Measurements from ENCODE around the gene FAM9C.

Gene FAM9C

DNA sequence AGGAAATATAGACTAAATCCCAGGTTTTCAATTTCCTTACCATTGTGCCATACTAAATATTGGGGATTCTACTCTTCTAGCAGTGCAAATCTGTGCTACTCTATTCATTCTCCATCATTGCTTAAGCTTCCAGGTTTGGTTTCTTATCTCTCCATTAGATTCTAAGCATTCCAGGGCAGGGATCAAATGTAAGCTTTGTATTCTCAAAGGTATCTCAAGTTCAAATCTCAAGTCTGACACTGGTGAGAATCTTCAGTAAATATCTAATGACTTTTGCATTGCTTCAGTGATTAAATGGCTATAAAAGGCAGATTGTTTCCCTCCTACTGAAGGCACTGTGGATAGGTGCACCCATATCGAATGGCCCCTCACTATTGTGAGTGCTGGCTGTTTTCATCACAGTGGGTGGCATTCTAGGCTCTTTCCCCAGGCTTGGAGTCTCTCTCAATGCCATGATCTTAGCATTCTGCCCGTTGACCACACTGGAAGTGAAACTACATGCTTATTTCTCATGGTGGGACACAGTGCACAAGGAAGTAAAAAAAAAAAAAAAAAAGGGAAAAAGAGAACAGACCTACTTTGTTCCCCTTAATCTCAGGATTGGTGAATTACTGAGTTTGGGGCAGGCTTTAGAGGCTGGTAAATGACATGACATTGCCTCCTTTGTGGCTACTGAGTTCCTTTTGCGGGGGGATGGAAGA, 28.7 kb downstream of the FAM9C start:
- in situ Hi-C loops (cut with MboI; ENCODE audit: low sequenced_read_pairs) = no loop called here
- Histone ChIP-seq H3K27me3 (ENCODE audit: low read depth) (peaks cover 3% of the 10 kb centered on the region; the same call in 1 of the 2 replicates), H3K9me3 (no peaks in the 10 kb centered on the region), H3K4me1 (peaks cover 7% of the 10 kb centered on the region), H3K36me3 (replicated peaks) (no peaks in the 10 kb centered on the region), H3K4me3 (no peak overlapping the region)
- DNase-seq (ENCODE audit: low spot score in 2 of 2) = no peak

DNA sequence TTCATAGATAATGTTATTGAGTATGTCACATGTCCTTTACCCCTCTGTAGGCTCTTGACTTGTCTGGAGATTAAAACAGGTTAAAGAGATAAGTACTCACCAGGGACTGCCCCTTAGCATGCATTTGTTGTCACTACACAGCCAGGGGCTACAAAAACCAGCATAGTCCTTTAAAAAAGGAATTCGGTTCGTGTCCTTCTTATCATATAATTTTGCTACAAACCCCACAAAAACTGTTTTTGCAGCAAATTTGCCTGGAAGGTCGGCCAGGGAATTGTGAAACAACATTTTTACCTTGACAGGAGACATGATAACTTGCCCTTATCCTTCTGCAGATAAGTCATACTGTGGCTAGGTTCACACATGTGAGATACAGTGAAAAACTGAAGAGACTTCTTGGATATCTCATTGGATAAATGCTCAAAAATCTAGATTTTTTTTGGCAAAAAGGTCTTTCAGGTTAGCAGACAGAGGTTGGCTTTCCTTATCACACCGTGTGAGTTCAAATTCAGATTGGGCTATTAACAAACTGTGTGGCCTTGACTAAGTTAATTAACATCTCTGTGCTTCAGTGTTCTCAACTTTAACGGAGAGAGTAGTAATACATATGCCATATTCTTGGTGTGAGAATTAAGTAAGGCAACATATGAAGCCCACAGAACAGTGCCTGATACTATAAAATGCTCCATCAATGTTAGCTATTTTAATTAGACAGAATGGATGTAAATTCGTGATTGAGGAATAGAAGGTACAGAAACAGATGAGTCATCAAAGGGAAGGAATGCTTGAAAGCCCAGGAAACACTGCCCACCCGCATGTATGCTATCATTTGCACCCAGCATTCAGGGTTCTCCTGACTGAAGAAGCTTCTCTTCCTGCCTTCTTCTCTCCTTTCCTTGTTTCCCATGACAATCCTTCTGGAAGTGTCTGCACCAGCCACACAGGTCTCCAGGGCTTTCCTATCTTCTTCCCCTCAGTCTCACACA, 30.0 kb downstream of the FAM9C start:
- in situ Hi-C loops (cut with MboI; ENCODE audit: low sequenced_read_pairs) = no loop called here

DNA sequence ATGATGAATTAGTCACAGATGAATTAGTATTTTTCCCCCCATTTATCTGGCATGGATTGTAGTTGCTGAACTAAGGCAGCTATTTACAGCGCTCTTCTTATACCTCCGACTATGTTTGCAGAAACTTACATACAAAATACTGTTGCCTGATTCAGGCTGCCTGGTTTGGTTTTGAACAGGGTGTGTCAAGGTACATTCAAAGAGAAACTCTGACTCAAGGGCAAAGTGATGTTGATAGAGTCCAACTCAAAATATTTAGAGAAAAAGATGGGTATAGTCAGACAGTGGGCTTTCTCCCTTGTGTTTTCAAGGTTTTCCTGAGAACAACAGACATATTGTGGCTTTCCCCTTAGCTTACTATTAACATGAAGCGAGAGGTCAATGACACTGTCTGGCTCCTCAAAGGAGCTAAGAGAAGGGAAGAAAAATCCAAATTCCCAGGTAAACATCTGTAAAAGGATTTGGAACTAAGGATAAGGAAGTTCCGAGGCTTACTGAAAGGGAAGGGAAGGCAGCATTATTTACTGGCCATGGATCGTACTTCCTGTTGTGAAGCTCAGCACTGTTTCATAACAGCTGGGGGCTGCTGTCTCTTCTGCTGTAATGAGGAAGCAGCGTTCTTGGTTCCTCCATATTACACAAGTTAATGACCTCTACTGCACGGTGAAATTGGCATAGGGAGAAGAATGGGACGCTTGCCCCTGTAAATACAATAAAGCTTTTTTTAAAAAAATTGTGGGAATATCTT, 30.9 kb downstream of the FAM9C start:
- in situ Hi-C loops (cut with MboI; ENCODE audit: low sequenced_read_pairs) = no loop called here
- Histone ChIP-seq H3K4me1 (peaks cover 5% of the 10 kb centered on the region; the same call in 1 of the 2 replicates), H3K36me3 (replicated peaks) (no peaks in the 10 kb centered on the region), H3K4me3 (no peak overlapping the region), H3K9me3 (no peaks in the 10 kb centered on the region), H3K27me3 (ENCODE audit: low read depth) (peaks cover 3% of the 10 kb centered on the region; the same call in 1 of the 2 replicates)
- DNase-seq (ENCODE audit: low spot score in 2 of 2) = no peak

More for the DNA sequence above, 30.0 kb downstream of the FAM9C start:
- DNase-seq (ENCODE audit: low spot score in 2 of 2) = no peak
- no peaks in the 10 kb centered on the region for H3K36me3 ChIP-seq (replicated peaks)
- no peaks in the 10 kb centered on the region for H3K9me3 ChIP-seq
- peaks cover 5% of the 10 kb centered on the region; the same call in 1 of the 2 replicates for H3K4me1 ChIP-seq
- peaks cover 3% of the 10 kb centered on the region; the same call in 1 of the 2 replicates for H3K27me3 ChIP-seq (ENCODE audit: low read depth)
- H3K4me3 ChIP-seq = no peak overlapping the region

DNA sequence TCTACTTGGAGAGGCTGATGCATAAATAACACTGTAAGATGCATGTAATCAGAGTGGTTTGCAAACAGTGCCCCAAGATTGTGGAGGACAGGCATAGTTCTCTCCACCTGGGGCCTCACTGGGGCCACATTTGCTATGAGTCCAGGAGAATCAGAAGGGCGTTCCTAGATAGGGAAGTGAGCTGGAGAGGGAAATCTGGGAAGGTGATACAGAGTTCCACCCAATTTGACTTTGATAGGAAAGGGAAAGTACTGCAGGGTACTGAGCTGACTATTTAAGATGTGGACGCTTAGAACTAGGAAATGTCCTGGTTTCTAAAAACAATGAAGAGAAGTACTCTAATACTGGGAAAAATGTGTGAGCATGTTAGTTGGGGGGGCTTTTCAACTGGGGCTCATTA, 33.9 kb downstream of the FAM9C start:
- H3K36me3 ChIP-seq (replicated peaks) = no peaks in the 10 kb centered on the region
- in situ Hi-C loops (cut with MboI; ENCODE audit: low sequenced_read_pairs) = no loop called here
- peaks cover 5% of the 10 kb centered on the region; the same call in 1 of the 2 replicates for H3K4me1 ChIP-seq
- no peak for DNase-seq (ENCODE audit: low spot score in 2 of 2)
- H3K9me3 ChIP-seq = no peaks in the 10 kb centered on the region
- peaks cover 3% of the 10 kb centered on the region; the same call in 1 of the 2 replicates for H3K27me3 ChIP-seq (ENCODE audit: low read depth)
- H3K4me3 ChIP-seq = no peak overlapping the region

DNA sequence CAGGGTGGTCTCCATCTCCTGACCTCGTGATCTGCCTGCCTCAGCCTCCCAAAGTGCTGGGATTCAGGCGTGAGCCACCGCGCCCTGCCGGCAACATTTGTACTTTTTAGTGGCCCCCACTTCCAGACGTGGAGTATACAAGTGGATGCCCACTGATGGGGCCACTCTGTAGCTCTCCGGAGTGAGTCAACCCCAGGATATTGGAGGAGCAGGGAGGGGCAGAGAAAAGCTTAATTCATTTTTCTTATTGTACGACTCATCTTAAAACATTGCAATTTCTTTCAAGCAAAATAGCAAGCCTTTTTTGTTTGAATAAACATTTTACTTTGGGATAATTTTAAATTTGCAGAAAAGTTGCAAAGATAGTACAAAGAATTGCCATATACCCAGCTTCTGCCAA, 34.6 kb downstream of the FAM9C start:
- no peak for DNase-seq (ENCODE audit: low spot score in 2 of 2)
- Histone ChIP-seq H3K4me3 (no peak overlapping the region), H3K4me1 (peaks cover 5% of the 10 kb centered on the region; the same call in 1 of the 2 replicates), H3K27me3 (ENCODE audit: low read depth) (peaks cover 3% of the 10 kb centered on the region; the same call in 1 of the 2 replicates), H3K9me3 (no peaks in the 10 kb centered on the region), H3K36me3 (replicated peaks) (no peaks in the 10 kb centered on the region)
- in situ Hi-C loops (cut with MboI; ENCODE audit: low sequenced_read_pairs) = no loop called here

DNA sequence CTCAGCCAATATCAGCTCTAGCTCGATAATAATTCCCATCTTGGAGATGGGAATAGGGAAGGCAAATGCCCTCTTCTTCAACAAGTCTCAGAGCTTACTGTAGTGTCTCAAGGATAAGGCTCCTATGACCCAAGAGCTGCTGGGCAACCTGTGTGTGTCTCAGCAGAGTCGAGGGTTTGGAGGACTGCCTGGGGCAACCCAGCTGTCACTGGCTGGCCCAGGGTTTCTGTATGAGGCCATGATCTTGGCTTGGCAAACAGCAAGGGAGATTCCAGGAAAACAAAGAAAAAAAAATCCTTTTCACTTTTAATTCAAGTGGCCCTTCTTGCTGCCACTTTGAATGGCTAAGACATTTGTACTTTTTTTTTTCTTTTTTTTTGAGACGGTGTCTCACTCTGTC, 35.1 kb downstream of the FAM9C start:
- H3K9me3 ChIP-seq = no peaks in the 10 kb centered on the region
- in situ Hi-C loops (cut with MboI; ENCODE audit: low sequenced_read_pairs) = no loop called here
- no peaks in the 10 kb centered on the region for H3K36me3 ChIP-seq (replicated peaks)
- no peak overlapping the region for H3K4me3 ChIP-seq
- DNase-seq (ENCODE audit: low spot score in 2 of 2) = no peak
- no peaks in the 10 kb centered on the region for H3K27me3 ChIP-seq (ENCODE audit: low read depth)
- H3K4me1 ChIP-seq = peaks cover 3% of the 10 kb centered on the region; the same call in 1 of the 2 replicates

DNA sequence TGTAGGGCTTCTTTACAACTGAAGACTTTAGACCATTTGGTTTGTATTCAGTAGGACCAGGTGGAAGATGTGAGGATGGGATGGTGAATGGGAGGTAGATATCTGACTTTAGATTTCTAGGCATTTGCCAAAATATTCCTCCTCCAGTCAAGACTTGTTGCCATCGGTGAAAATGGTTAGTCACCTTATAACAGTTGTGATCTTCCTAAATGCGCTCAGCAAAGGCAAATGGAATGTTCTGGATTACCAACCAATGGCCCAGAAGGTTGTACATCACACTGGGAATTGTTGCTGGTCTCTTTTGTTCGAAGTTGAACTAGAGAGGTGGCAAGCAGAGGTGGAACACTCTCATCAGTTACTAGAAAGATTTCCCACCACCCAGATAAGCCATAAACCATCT, 35.6 kb downstream of the FAM9C start:
- no peaks in the 10 kb centered on the region for H3K27me3 ChIP-seq (ENCODE audit: low read depth)
- no peak for DNase-seq (ENCODE audit: low spot score in 2 of 2)
- in situ Hi-C loops (cut with MboI; ENCODE audit: low sequenced_read_pairs) = no loop called here
- no peaks in the 10 kb centered on the region for H3K36me3 ChIP-seq (replicated peaks)
- H3K4me3 ChIP-seq = no peak overlapping the region
- no peaks in the 10 kb centered on the region for H3K9me3 ChIP-seq
- no peaks in the 10 kb centered on the region for H3K4me1 ChIP-seq

DNA sequence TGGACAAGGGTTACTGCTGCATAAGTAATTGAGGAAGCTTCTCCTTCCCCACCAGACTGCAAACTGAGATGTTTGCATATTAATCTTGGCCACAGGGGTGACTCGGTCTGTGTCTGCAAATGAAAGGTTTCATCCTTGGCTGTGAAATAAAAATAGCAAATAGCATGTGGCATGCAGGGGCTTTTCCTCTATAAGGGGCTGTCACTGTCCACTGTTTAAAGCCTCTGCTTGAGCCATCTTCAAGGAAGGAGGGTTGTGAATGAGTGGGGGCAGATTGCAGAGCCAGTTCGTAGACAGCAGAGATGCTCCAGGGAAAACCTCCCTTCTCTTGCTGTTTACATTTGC, 36.3 kb downstream of the FAM9C start:
- in situ Hi-C loops (cut with MboI; ENCODE audit: low sequenced_read_pairs) = no loop called here
- H3K4me1 ChIP-seq = no peaks in the 10 kb centered on the region
- no peaks in the 10 kb centered on the region for H3K9me3 ChIP-seq
- DNase-seq (ENCODE audit: low spot score in 2 of 2) = no peak
- H3K36me3 ChIP-seq (replicated peaks) = no peaks in the 10 kb centered on the region
- H3K27me3 ChIP-seq (ENCODE audit: low read depth) = no peaks in the 10 kb centered on the region
- H3K4me3 ChIP-seq = no peak overlapping the region

DNA sequence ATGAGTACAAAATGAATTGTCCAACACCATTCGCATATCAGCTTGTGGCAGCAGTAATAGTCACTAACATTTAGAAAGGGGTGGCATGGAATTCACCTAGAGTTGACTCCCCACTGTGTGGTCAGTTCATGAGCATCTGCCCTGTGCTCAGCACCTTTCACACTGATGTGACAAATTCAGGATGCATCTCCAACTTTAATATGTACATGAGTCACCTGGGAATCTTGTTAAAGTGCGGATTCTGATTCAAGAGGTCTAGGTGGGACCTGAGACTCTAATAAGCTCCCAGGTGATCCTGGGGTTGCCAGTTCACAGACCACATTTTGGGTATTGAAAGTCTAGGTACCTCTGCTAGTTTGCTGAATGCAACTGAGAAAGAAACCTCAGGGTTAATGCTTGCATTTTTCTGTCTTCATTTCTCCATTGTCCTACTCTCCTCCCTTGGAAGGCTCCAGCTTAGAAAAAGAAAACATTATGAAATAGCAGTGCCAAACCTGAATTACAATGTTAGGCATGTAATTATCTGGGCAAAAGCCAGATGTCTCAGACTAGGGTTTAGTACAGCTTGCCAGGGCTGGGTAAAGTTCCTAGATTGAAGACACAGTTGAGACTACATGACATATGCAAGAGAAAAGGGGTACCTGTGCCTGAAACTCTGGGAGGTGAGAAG, 36.8 kb downstream of the FAM9C start:
- Histone ChIP-seq H3K9me3 (no peaks in the 10 kb centered on the region), H3K4me1 (peaks cover 4% of the 10 kb centered on the region), H3K4me3 (no peak overlapping the region), H3K27me3 (ENCODE audit: low read depth) (no peaks in the 10 kb centered on the region), H3K36me3 (replicated peaks) (no peaks in the 10 kb centered on the region)
- DNase-seq (ENCODE audit: low spot score in 2 of 2) = no peak
- in situ Hi-C loops (cut with MboI; ENCODE audit: low sequenced_read_pairs) = no loop called here

DNA sequence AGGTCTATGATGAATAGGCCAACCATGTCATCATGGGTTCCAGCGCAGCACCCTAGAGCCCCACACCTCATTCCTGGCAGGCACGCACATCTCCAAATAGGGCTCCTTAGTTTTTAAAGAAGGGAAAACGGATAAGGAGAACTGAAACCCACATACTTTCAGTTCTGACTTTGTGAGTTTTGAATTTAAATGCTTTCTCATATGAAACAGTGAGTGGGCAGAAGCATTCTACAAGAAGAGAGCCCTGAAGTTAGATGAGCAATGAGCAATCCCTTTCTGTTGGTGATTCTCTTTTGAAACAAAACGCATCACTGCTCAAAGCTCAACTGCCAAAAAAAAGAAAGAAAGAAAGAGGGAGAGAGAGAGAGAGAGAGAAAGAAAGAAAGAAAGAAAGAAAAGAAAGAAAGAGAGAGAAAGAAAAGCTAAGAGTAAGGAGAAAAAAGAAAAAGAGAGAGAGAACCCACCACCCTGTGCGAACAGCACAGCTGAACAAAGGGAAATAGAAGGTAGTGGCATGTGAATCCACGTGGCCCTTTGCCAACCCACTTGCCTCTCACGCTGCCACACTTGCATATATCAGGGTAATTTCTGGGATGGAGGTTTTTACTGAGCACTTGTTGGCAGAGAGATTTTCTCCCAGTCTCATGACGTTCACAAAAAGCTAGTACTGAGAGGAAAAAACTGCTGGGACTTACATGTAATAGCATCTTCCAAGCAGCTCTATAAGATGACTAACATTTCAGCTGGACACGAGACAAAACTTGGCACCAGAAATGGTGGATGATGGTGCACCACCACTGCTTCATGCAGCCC, 38.6 kb downstream of the FAM9C start:
- in situ Hi-C loops (cut with MboI; ENCODE audit: low sequenced_read_pairs) = no loop called here
- no peak for DNase-seq (ENCODE audit: low spot score in 2 of 2)
- Histone ChIP-seq H3K36me3 (replicated peaks) (no peaks in the 10 kb centered on the region), H3K4me3 (no peak overlapping the region), H3K4me1 (peaks cover 9% of the 10 kb centered on the region), H3K9me3 (no peaks in the 10 kb centered on the region), H3K27me3 (ENCODE audit: low read depth) (no peaks in the 10 kb centered on the region)

DNA sequence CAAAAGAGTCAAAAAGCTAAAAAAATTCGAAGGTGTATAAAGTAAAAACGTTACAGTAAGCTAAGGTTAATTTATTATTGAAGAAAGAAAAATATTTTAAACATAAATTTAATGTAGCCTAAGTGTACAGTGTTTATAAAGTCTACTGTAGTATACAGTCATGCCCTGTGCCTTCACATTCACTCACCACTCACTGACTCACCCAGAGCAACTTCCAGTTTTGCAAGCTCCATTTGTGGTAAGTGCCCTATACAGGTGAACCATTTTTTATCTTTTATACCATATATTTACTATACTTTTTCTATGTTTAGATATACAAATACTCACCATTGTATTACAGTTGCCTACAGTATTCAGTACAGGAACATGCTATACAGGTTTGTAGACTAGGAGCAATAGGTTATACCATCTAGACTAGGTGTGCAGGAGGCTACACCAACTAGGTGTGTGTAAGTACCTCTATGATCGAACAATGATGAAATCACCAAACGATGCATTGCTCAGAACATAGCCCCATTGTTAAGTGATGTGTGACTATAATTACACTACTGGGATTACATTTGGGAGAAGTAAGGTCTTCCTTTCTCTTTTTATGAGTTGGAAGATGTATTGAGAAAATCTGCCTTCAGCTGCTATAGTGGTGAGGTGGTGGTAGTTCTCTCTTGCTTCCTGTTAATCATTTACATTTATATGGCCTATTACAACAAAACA, 42.3 kb downstream of the FAM9C start:
- Histone ChIP-seq H3K4me3 (no peak overlapping the region), H3K36me3 (replicated peaks) (no peaks in the 10 kb centered on the region), H3K27me3 (ENCODE audit: low read depth) (no peaks in the 10 kb centered on the region), H3K4me1 (peaks cover 19% of the 10 kb centered on the region), H3K9me3 (no peaks in the 10 kb centered on the region)
- DNase-seq (ENCODE audit: low spot score in 2 of 2) = peak in 1 of 2 experiments; percentile 71
- in situ Hi-C loops (cut with MboI; ENCODE audit: low sequenced_read_pairs) = no loop called here

DNA sequence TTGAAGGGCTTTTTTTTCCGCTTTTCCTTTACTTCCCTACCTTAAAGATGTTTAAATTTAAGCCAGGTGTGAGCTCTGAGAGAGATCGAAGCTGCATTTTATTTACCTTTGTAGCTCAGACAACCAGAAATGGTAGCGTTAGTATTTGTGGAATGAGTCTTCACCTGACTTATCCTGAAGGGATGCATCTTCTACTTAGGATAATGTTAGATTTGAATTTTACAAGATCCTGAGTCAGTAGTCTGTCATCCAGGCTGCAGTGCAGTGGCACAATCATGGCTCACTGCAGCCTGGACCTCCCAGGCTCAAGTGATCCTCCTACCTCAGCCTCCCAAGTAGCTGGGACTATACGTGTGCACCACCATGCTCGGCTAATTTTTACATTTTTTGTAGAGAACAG, 43.3 kb downstream of the FAM9C start:
- Histone ChIP-seq H3K27me3 (ENCODE audit: low read depth) (no peaks in the 10 kb centered on the region), H3K36me3 (replicated peaks) (no peaks in the 10 kb centered on the region), H3K9me3 (no peaks in the 10 kb centered on the region), H3K4me1 (peaks cover 19% of the 10 kb centered on the region), H3K4me3 (no peak overlapping the region)
- in situ Hi-C loops (cut with MboI; ENCODE audit: low sequenced_read_pairs) = no loop called here
- no peak for DNase-seq (ENCODE audit: low spot score in 2 of 2)

Measured in HAP-1 (cell line).